Kidney (tissue), 14 donors: ENCODE results near the gene ABCD2. TPM values are rescaled to one million over a fixed set of nuclear protein-coding genes. Genes with fewer than 3 reads are reported as not detected.

Experiments used
- DNase-seq, 5 donors: peaks; one replicate each; pipeline ENCODE4 v3.0.0-alpha.2; 2013 to 2020
- FAIRE-seq: peaks from 2 replicates; lab custom pipeline; 2012; peaks lifted over from hg19 to GRCh38; lab: Jason Lieb, UNC
- H3K27ac ChIP-seq, 2 donors: one replicate each; pipeline ENCODE4 v1.7.0; 2013; ENCODE audit warnings: low read depth in 2 of 2, low read length in 2 of 2, inconsistent platforms in 1 of 2
- H3K27me3 ChIP-seq: one replicate; pipeline ENCODE4 v1.7.1; 2013; ENCODE audit warnings: low read length, inconsistent platforms; ENCODE audit not compliant: control insufficient read depth, insufficient read depth
- H3K36me3 ChIP-seq, 3 donors: one replicate each; pipeline versions ENCODE4 v1.7.0 to v1.7.1; 2013; ENCODE audit warnings: low read length in 3 of 3, control low read depth in 1 of 3, inconsistent platforms in 1 of 3; ENCODE audit not compliant: insufficient read depth in 3 of 3, control insufficient read depth in 2 of 3
- H3K4me1 ChIP-seq, 3 donors: one replicate each; pipeline versions ENCODE4 v1.7.0 to v1.7.1; 2013; ENCODE audit warnings: low read length in 3 of 3, inconsistent platforms in 1 of 3, low read depth in 1 of 3; ENCODE audit not compliant: control insufficient read depth in 2 of 3, insufficient read depth in 2 of 3
- H3K4me3 ChIP-seq, 3 donors: one replicate each; pipeline versions ENCODE4 v1.7.0 to v1.8.1; 2013; ENCODE audit warnings: low read length in 3 of 3, control low read depth in 1 of 3, inconsistent platforms in 1 of 3
- H3K9ac ChIP-seq, 3 donors: one replicate each; pipeline versions ENCODE4 v1.7.0 to v1.7.1; 2013; ENCODE audit warnings: low read length in 3 of 3, control low read depth in 1 of 3, inconsistent platforms in 1 of 3
- H3K9me3 ChIP-seq, 3 donors: one replicate each; pipeline versions ENCODE4 v1.7.0 to v1.7.1; 2013; ENCODE audit warnings: low read length in 3 of 3, control low read depth in 1 of 3, inconsistent platforms in 1 of 3; ENCODE audit not compliant: control insufficient read depth in 2 of 3, insufficient read depth in 1 of 3
- CTCF ChIP-seq: IDR thresholded peaks from 3 replicates; pipeline ENCODE4 v1.5.1; 2012; ENCODE audit warnings: mild to moderate bottlenecking, moderate library complexity, borderline replicate concordance; ENCODE audit not compliant: insufficient read depth; ENCODE audit errors: extremely low read depth
- intact Hi-C: fragments of 100-400 bp; cut with DNase I; formaldehyde crosslinking; loops from one replicate; pipeline ENCODE4 v1.11.1; 2022
- polyA plus RNA-seq: library from polyadenylated mRNA; stranded (reverse); fragments of 350-450 nt; fragmentation: Illumina TruSeq; extraction: RNeasy Lipid Tissue Mini Kit (QIAGEN cat#74804); gene quantifications from one replicate; pipeline ENCODE4 v1.2.3, GENCODE V29; 2014; ENCODE audit warnings: low read depth, low replicate concordance; ENCODE audit not compliant: insufficient read depth
- total RNA-seq: library from RNA; stranded (reverse); fragmentation: NEBNext Ultra II Directional; extraction: Animal tissue kit (Norgen Biotek cat#: 25700); gene quantifications from one replicate; pipeline ENCODE4 v1.2.1, GENCODE V29; 2021
- donor health status: control.
- donor health status: control.
- donor health status: control.
- donor health status: control.
- donor health status: control.
- donor health status: DM: yes; HTN: yes; CAD: no.
- donor health status: Normal renal cell carcinoma (clear cell type).

The ABCD2 gene
- total and polyA plus RNA-seq, 2 donors from 2014 or later: 0.17 to 1.4 TPM

GRCh38 chr12:39646963-39647362 lies 27.4 kb upstream of the ABCD2 start:
- no peak for FAIRE-seq
- no peak overlapping the region for H3K9ac ChIP-seq
- intact Hi-C loops: no loop called here

GRCh38 chr12:39643052-39643451 lies 23.4 kb upstream of the ABCD2 start:
- no peaks in the 10 kb centered on the region for H3K27me3 ChIP-seq
- H3K4me1 ChIP-seq: no peaks in the 10 kb centered on the region
- no peak overlapping the region for H3K9ac ChIP-seq
- DNase-seq: no peak
- no peak for FAIRE-seq
- no peaks in the 10 kb centered on the region for H3K9me3 ChIP-seq
- no peaks in the 10 kb centered on the region for H3K36me3 ChIP-seq
- no peak for TF ChIP-seq CTCF
- no peak overlapping the region for H3K4me3 ChIP-seq
- H3K27ac ChIP-seq: no peak overlapping the region
- intact Hi-C loops: no loop called here

More at GRCh38 chr12:39646963-39647362, 27.4 kb upstream of the ABCD2 start:
- H3K9me3 ChIP-seq: no peaks in the 10 kb centered on the region
- no peaks in the 10 kb centered on the region for H3K36me3 ChIP-seq
- TF ChIP-seq CTCF: no peak
- H3K4me3 ChIP-seq: no peak overlapping the region
- H3K27me3 ChIP-seq: no peaks in the 10 kb centered on the region
- DNase-seq: no peak
- no peaks in the 10 kb centered on the region for H3K4me1 ChIP-seq
- H3K27ac ChIP-seq: no peak overlapping the region

GRCh38 chr12:39638840-39639239 lies 19.2 kb upstream of the ABCD2 start:
- Histone ChIP-seq H3K27ac (no peak overlapping the region), H3K9ac (no peak overlapping the region), H3K36me3 (no peaks in the 10 kb centered on the region), H3K27me3 (no peaks in the 10 kb centered on the region), H3K9me3 (no peaks in the 10 kb centered on the region), H3K4me1 (no peaks in the 10 kb centered on the region), H3K4me3 (no peak overlapping the region)
- DNase-seq (no peak), FAIRE-seq (no peak)
- intact Hi-C loops: no loop called here
- TF ChIP-seq CTCF: no peak

GRCh38 chr12:39638178-39638577 lies 18.6 kb upstream of the ABCD2 start:
- Histone ChIP-seq H3K9ac (no peak overlapping the region), H3K27ac (no peak overlapping the region), H3K9me3 (no peaks in the 10 kb centered on the region), H3K4me1 (no peaks in the 10 kb centered on the region), H3K36me3 (no peaks in the 10 kb centered on the region), H3K27me3 (no peaks in the 10 kb centered on the region), H3K4me3 (no peak overlapping the region)
- intact Hi-C loops: no loop called here
- DNase-seq (no peak), FAIRE-seq (no peak)
- no peak for TF ChIP-seq CTCF
